NT2/D1 (cell line): Measurements from ENCODE around the gene CNTD1.

Experiments
- SUZ12 ChIP-seq: IDR thresholded peaks from 2 replicates; pipeline ENCODE4 v1.6.1; 2011; ENCODE audit not compliant: insufficient read length, insufficient read depth; ENCODE audit errors: extremely low read depth
- ZNF274 ChIP-seq: IDR thresholded peaks from 2 replicates; pipeline ENCODE4 v1.6.1; 2011; ENCODE audit warnings: mild to moderate bottlenecking, low read depth, low read length

GRCh38 chr17:42750739-42751344 lies 47.8 kb upstream of the CNTD1 start:
- TF ChIP-seq ZNF274 (no peak), SUZ12 (no peak)
